GM12878 (cell line): ENCODE measurements around the gene ANGEL1. TPM values are rescaled to one million over a fixed set of nuclear protein-coding genes. Genes with fewer than 3 reads are reported as not detected.

Experiments
- ATAC-seq: fragments of 200-7000 bp; cut with Tn5 transposase; 3 replicates; pipeline ENCODE4 v1.9.1; 2020; ENCODE audit warnings: mild to moderate bottlenecking, moderate library complexity
- BruUV-seq: library from RNA; stranded (reverse); fragments of 400-500 nt; replicated peaks from 2 replicates; lab custom pipeline; 2021; lab: Mats Ljungman, UMichigan
- CTCF ChIA-PET: fragments of 300-600 bp; sonication (Branson Sonifier 250); formaldehyde crosslinking; extraction: SDS; loops from one replicate; lab custom pipeline; 2021; ENCODE audit warnings: inconsistent platforms; lab: Yijun Ruan, JAX
- POLR2A ChIA-PET: fragments of 350-600 bp; formaldehyde crosslinking; extraction: SDS; loops from one replicate; lab custom pipeline; 2021; ENCODE audit warnings: inconsistent platforms; lab: Charles Lee
- RAD21 ChIA-PET: fragments of 300-600 bp; sonication (Branson Sonifier 250); formaldehyde crosslinking; loops from one replicate; lab custom pipeline; 2023; ENCODE audit warnings: antibody characterized with exemption; ENCODE audit not compliant: unreplicated experiment; lab: Charles Lee
- SMC1A ChIA-PET: fragments of 300-600 bp; sonication (Branson Sonifier 250); formaldehyde crosslinking; loops from one replicate; lab custom pipeline; 2023; ENCODE audit not compliant: unreplicated experiment, uncharacterized antibody; lab: Charles Lee
- DNase-seq: peaks from one replicate; pipeline ENCODE4 v3.0.0-alpha.2; 2011; ENCODE audit warnings: low read depth, low spot score
- FAIRE-seq: peaks from 3 replicates; lab custom pipeline; 2011; peaks lifted over from hg19 to GRCh38; lab: Jason Lieb, UNC
- H2AFZ ChIP-seq: 2 replicates; pipeline ENCODE4 v1.6.0; 2011; ENCODE audit warnings: low read depth, low read length, control low read depth; ENCODE audit not compliant: control insufficient read depth
- H3K27ac ChIP-seq: 2 replicates; pipeline ENCODE4 v1.5.1; 2011; ENCODE audit warnings: control low read depth; ENCODE audit not compliant: control insufficient read depth, insufficient read depth
- H3K27me3 ChIP-seq, 2 experiments: replicated peaks in 1 of 2; 2 replicates each; pipeline versions ENCODE4 v1.6.0 to v1.6.1; 2011; ENCODE audit warnings: low read length in 1 of 2; ENCODE audit not compliant: control insufficient read depth in 2 of 2, insufficient read depth in 2 of 2
- H3K36me3 ChIP-seq, 2 experiments: 2 replicates each; pipeline ENCODE4 v1.5.1; 2011; ENCODE audit warnings: low read length in 1 of 2; ENCODE audit not compliant: control insufficient read depth in 2 of 2, insufficient read depth in 2 of 2
- H3K4me1 ChIP-seq: 2 replicates; pipeline ENCODE4 v1.6.1; 2011; ENCODE audit warnings: mild to moderate bottlenecking, low read length, moderate library complexity, mixed read lengths; ENCODE audit not compliant: control insufficient read depth, insufficient read depth
- H3K4me2 ChIP-seq: 2 replicates; pipeline ENCODE4 v1.6.0; 2011; ENCODE audit warnings: control low read depth; ENCODE audit not compliant: control insufficient read depth, insufficient read depth
- H3K4me3 ChIP-seq: fragments of 200-600 bp; sonication (generic); 2 replicates; pipeline ENCODE4 v1.5.1; 2016
- H3K79me2 ChIP-seq: 2 replicates; pipeline ENCODE4 v1.6.0; 2011; ENCODE audit warnings: low read length; ENCODE audit not compliant: control insufficient read depth, insufficient read depth
- H3K9ac ChIP-seq: 2 replicates; pipeline ENCODE4 v1.8.0; 2011; ENCODE audit warnings: low read length, control low read depth, mixed read lengths; ENCODE audit not compliant: control insufficient read depth, insufficient read depth
- H3K9me3 ChIP-seq: replicated peaks from 3 replicates; pipeline ENCODE4 v1.5.1; 2011; ENCODE audit warnings: mild to moderate bottlenecking, low read length; ENCODE audit not compliant: control insufficient read depth, insufficient read depth
- H4K20me1 ChIP-seq: 2 replicates; pipeline ENCODE4 v1.6.0; 2011; ENCODE audit not compliant: control insufficient read depth, insufficient read depth
- EED ChIP-seq: sonication (generic); IDR thresholded peaks from 2 replicates; pipeline ENCODE4 v1.6.1; 2016; ENCODE audit warnings: antibody characterized with exemption, low read depth
- ESRRA ChIP-seq: IDR thresholded peaks from 2 replicates; pipeline ENCODE4 v1.6.1; 2012; ENCODE audit warnings: mild to moderate bottlenecking, low read length, improper control_type of control experiment
- KLF5 ChIP-seq: fragments of 450-650 bp; IDR thresholded peaks from 2 replicates; pipeline ENCODE4 v1.6.1; 2014; ENCODE audit warnings: mild to moderate bottlenecking; ENCODE audit not compliant: partially characterized antibody
- POLR2AphosphoS2 ChIP-seq: IDR thresholded peaks from 2 replicates; pipeline ENCODE4 v1.6.1; 2011; ENCODE audit warnings: low read depth, mild to moderate bottlenecking, low read length, improper control_type of control experiment, moderate library complexity
- RUNX3 ChIP-seq: IDR thresholded peaks from 2 replicates; pipeline ENCODE4 v1.6.1; 2012; ENCODE audit warnings: low read length, inconsistent platforms
- TBL1XR1 ChIP-seq: IDR thresholded peaks from 2 replicates; pipeline ENCODE4 v1.6.1; 2012; ENCODE audit warnings: low read depth, low read length, improper control_type of control experiment
- USF2 ChIP-seq: IDR thresholded peaks from 2 replicates; pipeline ENCODE4 v1.6.1; 2011; ENCODE audit warnings: low read depth, low read length, improper control_type of control experiment, borderline replicate concordance
- ZNF24 ChIP-seq: fragments of 450-650 bp; IDR thresholded peaks from 2 replicates; pipeline ENCODE4 v1.6.1; 2017; ENCODE audit warnings: antibody characterized with exemption, mild to moderate bottlenecking
- ZNF384 ChIP-seq: IDR thresholded peaks from 2 replicates; pipeline ENCODE4 v1.6.1; 2012; ENCODE audit warnings: low read depth, mild to moderate bottlenecking, low read length, improper control_type of control experiment, borderline replicate concordance
- WGBS: methylation state at CpG from one replicate; pipeline ENCODE4 v1.1.6; 2016; ENCODE audit warnings: low lambda C conversion rate; ENCODE audit not compliant: insufficient replicate concordance, insufficient coverage; ENCODE audit errors: missing lambda C conversion rate; 5-methylcytosine and 5-hydroxymethylcytosine counted together
- in situ Hi-C: fragments of 300-500 bp; cut with MboI; formaldehyde crosslinking; loops from 9 replicates; pipeline ENCODE4 v1.14.3; 2018; ENCODE audit warnings: mixed read lengths
- intact Hi-C: fragments of 100-400 bp; cut with micrococcal nuclease; formaldehyde crosslinking; loops from one replicate; pipeline ENCODE4 v1.14.2; 2022; ENCODE audit not compliant: unreplicated experiment
- polyA plus RNA-seq, 11 experiments: library from polyadenylated mRNA; depleted of rRNA in 4 of 11; unstranded in 6 of 11; stranded (reverse) in 5 of 11; fragments of >200 nt; fragmentation: Nextera tagmentation in 4 of 11; fragmentation: Illumina TruSeq in 1 of 11; extraction: Ambion mirVana in 4 of 11; extraction: Trizol in 1 of 11; gene quantifications; 1 replicate in 1 of 11; 2 replicates in 10 of 11; pipeline versions ENCODE4 v1.2.1 to v1.2.3, GENCODE V29; 2011 to 2016; ENCODE audit warnings: inconsistent platforms in 2 of 11, missing spikeins in 2 of 11, low read depth in 1 of 11
- total RNA-seq, 4 experiments: library from RNA; depleted of rRNA in 3 of 4; stranded (reverse); fragments of >200 nt in 3 of 4; fragmentation: Illumina TruSeq in 1 of 4; extraction: Trizol in 1 of 4; gene quantifications; 2 replicates each; pipeline versions ENCODE4 v1.2.1 to v1.2.3, GENCODE V29; 2013 to 2021
- TF ChIP-seq, protein P1 (sequence below): fragments of 450-650 bp; IDR thresholded peaks from 2 replicates; pipeline ENCODE4 v1.6.1; 2017; ENCODE audit warnings: antibody characterized with exemption, mild to moderate bottlenecking, moderate library complexity
- TF ChIP-seq, protein P2 (sequence below): fragments of 150-350 bp; IDR thresholded peaks from 2 replicates; pipeline ENCODE4 v1.6.1; 2014; ENCODE audit warnings: mild to moderate bottlenecking, low read depth, low read length
- TF ChIP-seq, protein P3 (sequence below): fragments of 450-650 bp; IDR thresholded peaks from 2 replicates; pipeline ENCODE4 v1.6.1; 2017; ENCODE audit warnings: mild to moderate bottlenecking, low read depth, inconsistent platforms; ENCODE audit not compliant: poor library complexity, severe bottlenecking

ANGEL1 gene
- total and polyA plus RNA-seq, 10 of the 15 experiments (the other 5 are each of a cell fraction or from before 2014, with no cell fraction given) = 1.7 to 29.7 (median 12.3) TPM

- TF ChIP-seq, protein P1, sequence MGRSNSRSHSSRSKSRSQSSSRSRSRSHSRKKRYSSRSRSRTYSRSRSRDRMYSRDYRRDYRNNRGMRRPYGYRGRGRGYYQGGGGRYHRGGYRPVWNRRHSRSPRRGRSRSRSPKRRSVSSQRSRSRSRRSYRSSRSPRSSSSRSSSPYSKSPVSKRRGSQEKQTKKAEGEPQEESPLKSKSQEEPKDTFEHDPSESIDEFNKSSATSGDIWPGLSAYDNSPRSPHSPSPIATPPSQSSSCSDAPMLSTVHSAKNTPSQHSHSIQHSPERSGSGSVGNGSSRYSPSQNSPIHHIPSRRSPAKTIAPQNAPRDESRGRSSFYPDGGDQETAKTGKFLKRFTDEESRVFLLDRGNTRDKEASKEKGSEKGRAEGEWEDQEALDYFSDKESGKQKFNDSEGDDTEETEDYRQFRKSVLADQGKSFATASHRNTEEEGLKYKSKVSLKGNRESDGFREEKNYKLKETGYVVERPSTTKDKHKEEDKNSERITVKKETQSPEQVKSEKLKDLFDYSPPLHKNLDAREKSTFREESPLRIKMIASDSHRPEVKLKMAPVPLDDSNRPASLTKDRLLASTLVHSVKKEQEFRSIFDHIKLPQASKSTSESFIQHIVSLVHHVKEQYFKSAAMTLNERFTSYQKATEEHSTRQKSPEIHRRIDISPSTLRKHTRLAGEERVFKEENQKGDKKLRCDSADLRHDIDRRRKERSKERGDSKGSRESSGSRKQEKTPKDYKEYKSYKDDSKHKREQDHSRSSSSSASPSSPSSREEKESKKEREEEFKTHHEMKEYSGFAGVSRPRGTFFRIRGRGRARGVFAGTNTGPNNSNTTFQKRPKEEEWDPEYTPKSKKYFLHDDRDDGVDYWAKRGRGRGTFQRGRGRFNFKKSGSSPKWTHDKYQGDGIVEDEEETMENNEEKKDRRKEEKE = no peak
- TF ChIP-seq, all 136 proteins: peak for 0
Observed at GRCh38 chr14:76770521-76771436, 41.9 kb downstream of the ANGEL1 start (continued).

DNA sequence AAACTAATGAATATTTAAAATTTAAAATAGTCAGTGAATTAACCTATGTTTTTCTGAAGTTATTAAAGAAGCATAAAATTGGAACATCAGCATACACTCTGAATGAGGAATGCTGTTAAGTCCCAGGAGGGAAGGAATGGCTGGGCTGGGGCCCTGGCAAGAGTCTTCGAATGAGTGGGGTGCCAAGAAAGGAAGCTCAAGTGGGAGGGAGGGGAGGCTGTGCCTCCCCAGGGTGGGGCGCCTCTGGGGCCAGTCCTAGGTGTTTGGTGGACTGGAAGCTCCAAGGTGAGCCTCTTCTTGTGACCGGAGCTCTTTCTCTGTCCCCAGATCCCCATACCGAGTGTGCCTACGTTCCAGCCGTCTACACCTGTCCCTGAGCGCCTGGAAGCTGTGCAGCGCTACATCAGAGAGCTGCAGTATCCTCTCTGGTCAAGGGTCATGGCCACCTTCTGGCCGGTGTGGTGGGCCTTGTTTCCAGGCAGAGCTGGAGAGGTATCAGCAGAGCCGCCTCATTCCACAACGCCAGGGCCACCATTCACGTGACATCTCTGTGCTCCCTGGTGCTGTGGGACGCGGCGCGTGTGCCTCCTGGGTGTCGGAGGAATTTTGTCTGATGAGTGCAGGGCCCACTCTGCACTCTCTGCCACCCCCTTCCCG lies 42.9 kb downstream of the ANGEL1 start:
- RAD21 ChIA-PET = no interaction called here
- Histone ChIP-seq H3K4me2 (no peak overlapping the region), H4K20me1 (no peaks in the 10 kb centered on the region), H3K36me3 (no peaks in the 10 kb centered on the region), H3K79me2 (no peaks in the 10 kb centered on the region), H3K27ac (no peak overlapping the region), H3K27me3 (no peaks in the 10 kb centered on the region), H3K4me1 (peaks cover 13% of the 10 kb centered on the region), H3K9ac (no peak overlapping the region), H3K9me3 (no peaks in the 10 kb centered on the region), H3K4me3 (no peak overlapping the region), H2AFZ (no peak overlapping the region)
- intact Hi-C loops (no loop called here), in situ Hi-C loops (no loop called here)
- ATAC-seq = no peak
- POLR2A ChIA-PET = no interaction called here
- SMC1A ChIA-PET = interaction anchor here (1.3 kb wide), 1 partner anchor 14 kb away, joined by 5 read pairs; no protein-coding TSS in a partner anchor
- no peak for DNase-seq
- no TSS peak for BruUV-seq
- whole genome bisulfite sequencing = 84% methylated on average over 18 of the region's 18 CpGs
- CTCF ChIA-PET = interaction anchor here (3.2 kb wide), 1 partner anchor 59 kb away, joined by 16 read pairs; no protein-coding TSS in a partner anchor
- FAIRE-seq = no peak
- TF ChIP-seq KLF5 (no peak), USF2 (no peak), ZNF24 (no peak), ESRRA (no peak), RUNX3 (no peak), ZNF384 (no peak), EED (no peak), POLR2AphosphoS2 (no peak), TBL1XR1 (no peak)
- TF ChIP-seq, protein P2, sequence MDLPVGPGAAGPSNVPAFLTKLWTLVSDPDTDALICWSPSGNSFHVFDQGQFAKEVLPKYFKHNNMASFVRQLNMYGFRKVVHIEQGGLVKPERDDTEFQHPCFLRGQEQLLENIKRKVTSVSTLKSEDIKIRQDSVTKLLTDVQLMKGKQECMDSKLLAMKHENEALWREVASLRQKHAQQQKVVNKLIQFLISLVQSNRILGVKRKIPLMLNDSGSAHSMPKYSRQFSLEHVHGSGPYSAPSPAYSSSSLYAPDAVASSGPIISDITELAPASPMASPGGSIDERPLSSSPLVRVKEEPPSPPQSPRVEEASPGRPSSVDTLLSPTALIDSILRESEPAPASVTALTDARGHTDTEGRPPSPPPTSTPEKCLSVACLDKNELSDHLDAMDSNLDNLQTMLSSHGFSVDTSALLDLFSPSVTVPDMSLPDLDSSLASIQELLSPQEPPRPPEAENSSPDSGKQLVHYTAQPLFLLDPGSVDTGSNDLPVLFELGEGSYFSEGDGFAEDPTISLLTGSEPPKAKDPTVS = no peak
- TF ChIP-seq, protein P3, sequence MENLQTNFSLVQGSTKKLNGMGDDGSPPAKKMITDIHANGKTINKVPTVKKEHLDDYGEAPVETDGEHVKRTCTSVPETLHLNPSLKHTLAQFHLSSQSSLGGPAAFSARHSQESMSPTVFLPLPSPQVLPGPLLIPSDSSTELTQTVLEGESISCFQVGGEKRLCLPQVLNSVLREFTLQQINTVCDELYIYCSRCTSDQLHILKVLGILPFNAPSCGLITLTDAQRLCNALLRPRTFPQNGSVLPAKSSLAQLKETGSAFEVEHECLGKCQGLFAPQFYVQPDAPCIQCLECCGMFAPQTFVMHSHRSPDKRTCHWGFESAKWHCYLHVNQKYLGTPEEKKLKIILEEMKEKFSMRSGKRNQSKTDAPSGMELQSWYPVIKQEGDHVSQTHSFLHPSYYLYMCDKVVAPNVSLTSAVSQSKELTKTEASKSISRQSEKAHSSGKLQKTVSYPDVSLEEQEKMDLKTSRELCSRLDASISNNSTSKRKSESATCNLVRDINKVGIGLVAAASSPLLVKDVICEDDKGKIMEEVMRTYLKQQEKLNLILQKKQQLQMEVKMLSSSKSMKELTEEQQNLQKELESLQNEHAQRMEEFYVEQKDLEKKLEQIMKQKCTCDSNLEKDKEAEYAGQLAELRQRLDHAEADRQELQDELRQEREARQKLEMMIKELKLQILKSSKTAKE = no peak
